ENCODE data around the gene BPIFA2. TPM values are rescaled to one million over a fixed set of nuclear protein-coding genes. Genes with fewer than 3 reads are reported as not detected.

BPIFA2 gene
- total and polyA plus RNA-seq, 9 of the 15 experiments (the other 6 are each of a cell fraction or from before 2014, with no cell fraction given): not detected

- no TSS peak for BruUV-seq (replicated peaks)
Measured at GRCh38 chr20:33181482-33182093, 13.6 kb downstream of the BPIFA2 start.

More at GRCh38 chr20:33181482-33182093, 13.6 kb downstream of the BPIFA2 start:
- 0% methylated on average over 1 of the region's 1 CpG for WGBS (ENCODE audit: insufficient coverage, low coverage, missing lambda C conversion rate)
- Histone ChIP-seq H3K27ac (ENCODE audit: extremely low read depth, low read depth, low read length) (no peak overlapping the region), H3K4me1 (replicated peaks in 1 of 2; ENCODE audit: control insufficient read depth in 2 of 2, insufficient read depth in 2 of 2, low read length in 2 of 2) (no peaks in the 10 kb centered on the region; a peak in 1 of 5 replicates), H3K4me2 (ENCODE audit: insufficient read depth, low read length) (no peak overlapping the region), H3K4me3 (no peak overlapping the region), H2AFZ (ENCODE audit: low read depth, low read length) (no peak overlapping the region), H3K9me3 (replicated peaks; ENCODE audit: control insufficient read depth, insufficient read depth, low read depth, low read length) (no peaks in the 10 kb centered on the region; the same call in 1 of the 2 replicates), H4K20me1 (replicated peaks; ENCODE audit: control insufficient read depth, insufficient read depth, low read length) (peaks cover 3% of the 10 kb centered on the region; the same call in 1 of the 2 replicates), H3K9ac (ENCODE audit: insufficient read depth in 1 of 2, low read depth in 2 of 2, low read length in 2 of 2) (no peak overlapping the region), H3K36me3 (ENCODE audit: control insufficient read depth, insufficient read depth, low read length) (no peaks in the 10 kb centered on the region), H3K9me1 (ENCODE audit: control insufficient read depth, insufficient read depth, low read length) (no peaks in the 10 kb centered on the region), H3K27me3 (ENCODE audit: control insufficient read depth in 2 of 2, insufficient read depth in 2 of 2, low read length in 2 of 2) (peaks cover 8 to 34% of the 10 kb centered on the region in 2 experiments; a peak in 3 of 5 replicates), H3K79me2 (ENCODE audit: control insufficient read depth, insufficient read depth, low read length) (no peaks in the 10 kb centered on the region)
- intact Hi-C loops (cut with micrococcal nuclease): no loop called here
- no peak for TF ChIP-seq CBFA2T3 (IDR thresholded peaks at IDR 0.05)
- TF ChIP-seq, protein P1, sequence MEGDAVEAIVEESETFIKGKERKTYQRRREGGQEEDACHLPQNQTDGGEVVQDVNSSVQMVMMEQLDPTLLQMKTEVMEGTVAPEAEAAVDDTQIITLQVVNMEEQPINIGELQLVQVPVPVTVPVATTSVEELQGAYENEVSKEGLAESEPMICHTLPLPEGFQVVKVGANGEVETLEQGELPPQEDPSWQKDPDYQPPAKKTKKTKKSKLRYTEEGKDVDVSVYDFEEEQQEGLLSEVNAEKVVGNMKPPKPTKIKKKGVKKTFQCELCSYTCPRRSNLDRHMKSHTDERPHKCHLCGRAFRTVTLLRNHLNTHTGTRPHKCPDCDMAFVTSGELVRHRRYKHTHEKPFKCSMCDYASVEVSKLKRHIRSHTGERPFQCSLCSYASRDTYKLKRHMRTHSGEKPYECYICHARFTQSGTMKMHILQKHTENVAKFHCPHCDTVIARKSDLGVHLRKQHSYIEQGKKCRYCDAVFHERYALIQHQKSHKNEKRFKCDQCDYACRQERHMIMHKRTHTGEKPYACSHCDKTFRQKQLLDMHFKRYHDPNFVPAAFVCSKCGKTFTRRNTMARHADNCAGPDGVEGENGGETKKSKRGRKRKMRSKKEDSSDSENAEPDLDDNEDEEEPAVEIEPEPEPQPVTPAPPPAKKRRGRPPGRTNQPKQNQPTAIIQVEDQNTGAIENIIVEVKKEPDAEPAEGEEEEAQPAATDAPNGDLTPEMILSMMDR (IDR thresholded peaks at IDR 0.05 in 2 of 3, conservative IDR thresholded peaks at IDR 0.05 in 1 of 3; ENCODE audit: insufficient read depth in 2 of 3, low read depth in 1 of 3, low read length in 3 of 3): 0 out of 6 replicates have a peak, but pooled peaks of 2 of the 3 experiments have one; percentile 3 to 14
- FAIRE-seq (no peak), DNase-seq (ENCODE audit: extremely low read depth in 1 of 4, low spot score in 3 of 4) (no peak), ATAC-seq (peak; percentile 67)
- in situ Hi-C loops (cut with MboI): no loop called here
- POLR2A ChIA-PET: no interaction called here
- CTCF ChIA-PET (ENCODE audit: low intra/inter-chr PET ratio): no interaction called here
